Measurements from ENCODE around the gene COPG2.
"Not testable (repeated sequence)": the region's sequence is repeated elsewhere in the genome, so short reads cannot be mapped to it uniquely, and the experiment has no call there.

COPG2 gene

DNA sequence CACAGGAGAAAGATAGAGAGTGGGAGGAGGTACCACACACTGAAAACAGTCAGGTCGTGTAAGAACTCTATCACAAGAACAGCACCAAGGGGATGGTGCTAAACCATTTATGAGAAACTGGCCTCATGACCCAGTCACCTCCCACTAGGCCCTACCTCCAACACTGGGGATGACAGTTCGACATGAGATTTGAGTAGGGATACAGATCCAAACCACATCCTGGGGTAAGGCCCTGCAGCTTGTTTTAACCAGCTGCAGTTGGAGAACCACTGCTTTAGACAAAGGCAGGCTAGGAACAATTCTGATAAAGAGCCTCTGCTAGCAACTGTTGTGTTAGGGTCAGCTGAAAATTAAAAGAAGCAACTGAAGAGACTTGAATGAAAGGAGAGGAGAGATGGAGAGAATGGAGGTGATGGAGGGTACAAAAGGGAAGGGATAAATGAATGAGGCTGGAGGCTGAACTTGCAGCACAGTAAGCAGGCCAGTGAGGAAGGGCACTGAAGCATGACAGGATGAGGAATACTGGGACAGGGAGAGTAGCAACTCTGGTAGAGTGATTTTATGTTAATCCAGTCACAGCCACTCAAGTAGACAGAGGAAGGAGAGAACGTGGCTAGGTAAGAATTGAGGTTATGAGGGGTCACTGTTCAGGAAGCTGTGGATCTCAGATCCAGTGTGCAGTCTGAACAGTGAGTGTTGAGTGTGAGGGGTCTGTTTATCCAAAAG is 153.1 kb downstream of the COPG2 start:
- TF ChIP-seq, protein P1, sequence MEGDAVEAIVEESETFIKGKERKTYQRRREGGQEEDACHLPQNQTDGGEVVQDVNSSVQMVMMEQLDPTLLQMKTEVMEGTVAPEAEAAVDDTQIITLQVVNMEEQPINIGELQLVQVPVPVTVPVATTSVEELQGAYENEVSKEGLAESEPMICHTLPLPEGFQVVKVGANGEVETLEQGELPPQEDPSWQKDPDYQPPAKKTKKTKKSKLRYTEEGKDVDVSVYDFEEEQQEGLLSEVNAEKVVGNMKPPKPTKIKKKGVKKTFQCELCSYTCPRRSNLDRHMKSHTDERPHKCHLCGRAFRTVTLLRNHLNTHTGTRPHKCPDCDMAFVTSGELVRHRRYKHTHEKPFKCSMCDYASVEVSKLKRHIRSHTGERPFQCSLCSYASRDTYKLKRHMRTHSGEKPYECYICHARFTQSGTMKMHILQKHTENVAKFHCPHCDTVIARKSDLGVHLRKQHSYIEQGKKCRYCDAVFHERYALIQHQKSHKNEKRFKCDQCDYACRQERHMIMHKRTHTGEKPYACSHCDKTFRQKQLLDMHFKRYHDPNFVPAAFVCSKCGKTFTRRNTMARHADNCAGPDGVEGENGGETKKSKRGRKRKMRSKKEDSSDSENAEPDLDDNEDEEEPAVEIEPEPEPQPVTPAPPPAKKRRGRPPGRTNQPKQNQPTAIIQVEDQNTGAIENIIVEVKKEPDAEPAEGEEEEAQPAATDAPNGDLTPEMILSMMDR (IDR thresholded peaks at IDR 0.05; ENCODE audit: insufficient read depth, low read depth, low read length, missing control alignments), result no peak
- no peak overlapping the region for H3K4me3 ChIP-seq (ENCODE audit: low read length)
- no peak for DNase-seq (ENCODE audit: low read depth)

DNA sequence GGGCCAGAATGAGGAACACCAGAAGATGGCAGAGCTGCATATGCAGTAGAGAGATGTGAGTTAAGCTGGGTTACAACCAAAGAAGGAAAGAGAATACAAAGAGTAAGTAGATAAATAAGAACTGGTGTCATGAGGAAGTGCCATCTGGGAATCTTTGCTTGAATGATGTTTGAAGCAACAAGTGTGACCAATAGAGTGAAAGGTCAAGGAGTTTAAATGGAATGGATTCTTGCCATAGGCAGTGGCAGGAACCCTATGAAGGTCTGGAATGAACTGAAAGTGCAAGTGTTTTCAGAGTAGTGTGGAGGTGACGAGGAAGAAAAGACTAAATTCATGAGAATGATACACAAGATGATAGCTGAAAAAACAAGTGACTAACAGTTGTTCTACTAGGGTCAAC is 155.1 kb downstream of the COPG2 start:
- H3K4me3 ChIP-seq (ENCODE audit: low read length), result no peak overlapping the region
- TF ChIP-seq, protein P1 (IDR thresholded peaks at IDR 0.05; ENCODE audit: insufficient read depth, low read depth, low read length, missing control alignments), result no peak
- no peak for DNase-seq (ENCODE audit: low read depth)

DNA sequence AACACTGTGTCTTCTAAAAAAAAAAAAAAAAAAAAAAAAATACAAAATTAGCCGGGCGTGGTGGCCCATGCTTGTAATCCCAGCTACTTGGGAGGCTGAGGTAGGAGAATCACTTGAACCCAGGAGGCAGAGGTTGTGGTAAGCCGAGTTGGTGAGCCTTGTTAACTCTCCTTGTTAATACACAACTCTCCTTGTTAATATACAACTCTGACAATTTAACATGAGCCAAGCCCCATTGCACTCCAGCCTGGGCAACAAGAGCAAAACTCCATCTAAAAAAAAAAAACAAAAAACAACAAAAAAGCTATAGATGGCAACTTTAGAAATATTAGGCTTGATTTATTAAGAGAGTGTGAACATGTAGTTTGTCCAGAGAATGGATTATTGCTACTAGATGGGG is 156.5 kb downstream of the COPG2 start:
- not testable (repeated sequence) for DNase-seq (ENCODE audit: low read depth); H3K4me3 ChIP-seq (ENCODE audit: low read length)

- no peak for DNase-seq (ENCODE audit: low read depth)
- TF ChIP-seq, protein P1 (IDR thresholded peaks at IDR 0.05; ENCODE audit: insufficient read depth, low read depth, low read length, missing control alignments), result no peak
- no peak overlapping the region for H3K4me3 ChIP-seq (ENCODE audit: low read length)
Observed at GRCh38 chr7:130506358-130506757, 162.2 kb downstream of the COPG2 start.

- TF ChIP-seq, protein P1 (IDR thresholded peaks at IDR 0.05; ENCODE audit: insufficient read depth, low read depth, low read length, missing control alignments), result no peak
- H3K4me3 ChIP-seq (ENCODE audit: low read length), result no peak overlapping the region
- DNase-seq (ENCODE audit: low read depth), result no peak
Observed at GRCh38 chr7:130505753-130506152, 162.8 kb downstream of the COPG2 start.

DNA sequence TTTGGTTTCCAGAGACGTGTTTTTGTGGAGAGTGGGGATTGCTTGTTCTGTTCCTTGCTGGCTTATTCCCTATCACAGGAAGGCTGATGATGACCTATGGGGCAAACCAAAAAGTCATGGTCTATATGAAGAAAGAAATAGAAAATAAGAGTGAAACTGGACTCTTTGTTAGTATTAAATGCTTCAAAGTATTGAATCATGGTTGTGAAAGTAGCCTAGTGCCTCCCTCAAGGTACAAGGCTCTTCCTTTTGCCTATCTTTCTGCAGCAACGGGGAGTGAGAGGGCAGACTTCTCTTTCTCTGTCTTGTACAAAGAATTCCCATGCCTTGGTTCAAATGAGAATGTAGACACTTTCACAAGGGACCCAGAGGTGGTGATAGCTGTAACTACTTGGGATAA is 167.6 kb downstream of the COPG2 start:
- H3K4me3 ChIP-seq (ENCODE audit: low read length), result no peak overlapping the region
- TF ChIP-seq, protein P1 (IDR thresholded peaks at IDR 0.05; ENCODE audit: insufficient read depth, low read depth, low read length, missing control alignments), result no peak
- DNase-seq (ENCODE audit: low read depth), result no peak

GRCh38 chr7:130500463-130500862 is 168.1 kb downstream of the COPG2 start:
- TF ChIP-seq, protein P1 (IDR thresholded peaks at IDR 0.05; ENCODE audit: insufficient read depth, low read depth, low read length, missing control alignments), result no peak
- DNase-seq (ENCODE audit: low read depth), result no peak
- H3K4me3 ChIP-seq (ENCODE audit: low read length), result no peak overlapping the region

All from epithelial cell of esophagus (primary cell).